ENCODE measurements around the gene CALCOCO1. TPM values are rescaled to one million over a fixed set of nuclear protein-coding genes. Genes with fewer than 3 reads are reported as not detected.
"Not testable (repeated sequence)": the region's sequence is repeated elsewhere in the genome, so short reads cannot be mapped to it uniquely, and the experiment has no call there.

The CALCOCO1 gene
- total and polyA plus RNA-seq, 8 donors = 60.3 to 441 (median 148) TPM

GRCh38 chr12:53686436-53686835 lies 40.8 kb downstream of the CALCOCO1 start:
- Histone ChIP-seq H3K27ac (no peak overlapping the region), H3K9me3 (no peaks in the 10 kb centered on the region), H3K36me3 (no peaks in the 10 kb centered on the region), H3K4me3 (no peak overlapping the region), H3K27me3 (peaks cover 0 to 8% (median 0%) of the 10 kb centered on the region in 3 donors), H3K4me1 (peaks cover 0 to 5% (median 0%) of the 10 kb centered on the region in 4 donors)
- WGBS, 5 donors = 29 to 62% (median 46%) methylated on average over 3 of the region's 3 CpGs
- no peak for DNase-seq
- intact Hi-C loops (cut with DNase I; ENCODE audit: low total_unique reads) = no loop called here
- TF ChIP-seq EP300 (IDR thresholded peaks at IDR 0.05) (no peak), POLR2AphosphoS5 (IDR thresholded peaks at IDR 0.05) (no peak), POLR2A (IDR thresholded peaks at IDR 0.05) (no peak)
- TF ChIP-seq, protein P1, sequence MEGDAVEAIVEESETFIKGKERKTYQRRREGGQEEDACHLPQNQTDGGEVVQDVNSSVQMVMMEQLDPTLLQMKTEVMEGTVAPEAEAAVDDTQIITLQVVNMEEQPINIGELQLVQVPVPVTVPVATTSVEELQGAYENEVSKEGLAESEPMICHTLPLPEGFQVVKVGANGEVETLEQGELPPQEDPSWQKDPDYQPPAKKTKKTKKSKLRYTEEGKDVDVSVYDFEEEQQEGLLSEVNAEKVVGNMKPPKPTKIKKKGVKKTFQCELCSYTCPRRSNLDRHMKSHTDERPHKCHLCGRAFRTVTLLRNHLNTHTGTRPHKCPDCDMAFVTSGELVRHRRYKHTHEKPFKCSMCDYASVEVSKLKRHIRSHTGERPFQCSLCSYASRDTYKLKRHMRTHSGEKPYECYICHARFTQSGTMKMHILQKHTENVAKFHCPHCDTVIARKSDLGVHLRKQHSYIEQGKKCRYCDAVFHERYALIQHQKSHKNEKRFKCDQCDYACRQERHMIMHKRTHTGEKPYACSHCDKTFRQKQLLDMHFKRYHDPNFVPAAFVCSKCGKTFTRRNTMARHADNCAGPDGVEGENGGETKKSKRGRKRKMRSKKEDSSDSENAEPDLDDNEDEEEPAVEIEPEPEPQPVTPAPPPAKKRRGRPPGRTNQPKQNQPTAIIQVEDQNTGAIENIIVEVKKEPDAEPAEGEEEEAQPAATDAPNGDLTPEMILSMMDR (IDR thresholded peaks at IDR 0.05) = no peak

GRCh38 chr12:53684654-53685220 lies 42.5 kb downstream of the CALCOCO1 start:
- Histone ChIP-seq H3K9me3 (no peaks in the 10 kb centered on the region), H3K4me1 (peaks cover 0 to 5% (median 0%) of the 10 kb centered on the region in 4 donors), H3K36me3 (no peaks in the 10 kb centered on the region), H3K4me3 (no peak overlapping the region), H3K27me3 (no peaks in the 10 kb centered on the region), H3K27ac (no peak overlapping the region)
- intact Hi-C loops (cut with DNase I; ENCODE audit: low total_unique reads) = no loop called here
- TF ChIP-seq, protein P1 (IDR thresholded peaks at IDR 0.05) = no peak
- no peak for TF ChIP-seq POLR2AphosphoS5 (IDR thresholded peaks at IDR 0.05)
- TF ChIP-seq EP300 (IDR thresholded peaks at IDR 0.05) = no peak
- TF ChIP-seq POLR2A (IDR thresholded peaks at IDR 0.05) = no peak
- 68 to 88% (median 79%) methylated on average over 3 of the region's 3 CpGs for WGBS, 5 donors
- DNase-seq = no peak

- no peak overlapping the region for H3K27ac ChIP-seq
Measured at GRCh38 chr12:53683983-53684382, 43.3 kb downstream of the CALCOCO1 start.

DNA sequence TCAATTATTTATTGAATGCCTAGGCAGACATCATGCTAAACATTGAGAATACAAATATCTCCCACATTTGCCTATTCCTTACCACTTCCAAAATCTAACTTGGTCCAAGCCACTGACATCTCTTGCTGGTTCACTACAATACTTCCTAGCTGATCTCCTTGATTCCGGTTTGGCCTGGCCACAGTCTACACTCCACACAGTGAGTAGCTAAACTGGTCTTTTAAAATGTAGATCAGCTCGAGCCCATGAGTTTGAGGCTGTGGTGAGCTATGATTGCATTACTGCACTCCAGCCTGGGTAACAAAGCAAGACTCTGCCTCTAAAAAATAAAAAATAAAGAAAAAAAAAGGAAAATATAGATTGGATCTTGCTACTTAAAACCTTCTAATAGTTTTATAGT lies 43.8 kb downstream of the CALCOCO1 start:
- intact Hi-C loops (cut with DNase I; ENCODE audit: low total_unique reads) = no loop called here
- DNase-seq = no peak

More at GRCh38 chr12:53683983-53684382, 43.3 kb downstream of the CALCOCO1 start:
- intact Hi-C loops (cut with DNase I; ENCODE audit: low total_unique reads) = no loop called here
- Histone ChIP-seq H3K36me3 (no peaks in the 10 kb centered on the region), H3K4me3 (no peak overlapping the region), H3K4me1 (peaks cover 0 to 5% (median 0%) of the 10 kb centered on the region in 4 donors), H3K27me3 (no peaks in the 10 kb centered on the region), H3K9me3 (no peaks in the 10 kb centered on the region)
- DNase-seq = no peak
- WGBS, 5 donors = 92 to 96% (median 95%) methylated on average over 9 of the region's 9 CpGs
- TF ChIP-seq POLR2A (IDR thresholded peaks at IDR 0.05) = no peak
- no peak for TF ChIP-seq EP300 (IDR thresholded peaks at IDR 0.05)
- TF ChIP-seq, protein P1 (IDR thresholded peaks at IDR 0.05) = no peak
- no peak for TF ChIP-seq POLR2AphosphoS5 (IDR thresholded peaks at IDR 0.05)

DNA sequence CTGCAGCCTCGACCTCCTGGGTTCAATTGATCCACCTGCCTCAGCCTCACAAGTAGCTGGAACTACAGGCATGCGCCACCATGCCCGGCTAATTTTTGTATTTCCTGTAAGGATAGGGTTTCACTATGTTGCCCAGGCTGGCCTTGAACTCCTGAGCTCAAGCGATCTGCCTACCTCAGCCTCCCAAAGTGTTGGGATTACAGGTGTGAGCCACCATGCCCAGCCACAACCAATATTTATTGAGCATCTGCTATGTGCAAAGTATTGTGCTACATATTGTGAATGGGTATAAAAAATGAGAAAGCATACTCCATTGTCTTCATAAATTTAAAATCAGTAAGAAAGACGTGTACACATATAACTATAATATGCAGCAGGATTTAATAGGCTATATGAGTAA lies 47.2 kb downstream of the CALCOCO1 start:
- H3K27ac ChIP-seq; H3K36me3 ChIP-seq; H3K4me3 ChIP-seq; H3K27me3 ChIP-seq; DNase-seq; intact Hi-C loops (cut with DNase I; ENCODE audit: low total_unique reads); H3K9me3 ChIP-seq: not testable (repeated sequence)
- H3K4me1 ChIP-seq = peaks cover 15 to 23% (median 20%) of the 10 kb centered on the region in 4 donors
- 91 to 94% (median 93%) methylated on average over 5 of the region's 5 CpGs for WGBS, 5 donors

More for the DNA sequence above, 43.8 kb downstream of the CALCOCO1 start:
- TF ChIP-seq EP300 (IDR thresholded peaks at IDR 0.05) (no peak), POLR2AphosphoS5 (IDR thresholded peaks at IDR 0.05) (no peak), POLR2A (IDR thresholded peaks at IDR 0.05) (no peak)
- TF ChIP-seq, protein P1 (IDR thresholded peaks at IDR 0.05) = no peak
- Histone ChIP-seq H3K9me3 (no peaks in the 10 kb centered on the region), H3K36me3 (no peaks in the 10 kb centered on the region), H3K4me1 (peaks cover 0 to 5% (median 0%) of the 10 kb centered on the region in 4 donors), H3K27me3 (no peaks in the 10 kb centered on the region), H3K4me3 (no peak overlapping the region), H3K27ac (no peak overlapping the region)
- WGBS, 5 donors = 93 to 99% (median 93%) methylated on average over 2 of the region's 2 CpGs
